Ammon's horn (tissue), 1 donor: ENCODE results near the gene MPND.
"Not testable (repeated sequence)": the region's sequence is repeated elsewhere in the genome, so short reads cannot be mapped to it uniquely, and the experiment has no call there.

Experiments
- DNase-seq: peaks from one replicate; pipeline ENCODE4 v3.0.0-alpha.2; 2016; ENCODE audit warnings: low spot score

MPND gene

GRCh38 chr19:4320419-4320818 lies 22.9 kb upstream of the MPND start:
- no peak for DNase-seq

DNA sequence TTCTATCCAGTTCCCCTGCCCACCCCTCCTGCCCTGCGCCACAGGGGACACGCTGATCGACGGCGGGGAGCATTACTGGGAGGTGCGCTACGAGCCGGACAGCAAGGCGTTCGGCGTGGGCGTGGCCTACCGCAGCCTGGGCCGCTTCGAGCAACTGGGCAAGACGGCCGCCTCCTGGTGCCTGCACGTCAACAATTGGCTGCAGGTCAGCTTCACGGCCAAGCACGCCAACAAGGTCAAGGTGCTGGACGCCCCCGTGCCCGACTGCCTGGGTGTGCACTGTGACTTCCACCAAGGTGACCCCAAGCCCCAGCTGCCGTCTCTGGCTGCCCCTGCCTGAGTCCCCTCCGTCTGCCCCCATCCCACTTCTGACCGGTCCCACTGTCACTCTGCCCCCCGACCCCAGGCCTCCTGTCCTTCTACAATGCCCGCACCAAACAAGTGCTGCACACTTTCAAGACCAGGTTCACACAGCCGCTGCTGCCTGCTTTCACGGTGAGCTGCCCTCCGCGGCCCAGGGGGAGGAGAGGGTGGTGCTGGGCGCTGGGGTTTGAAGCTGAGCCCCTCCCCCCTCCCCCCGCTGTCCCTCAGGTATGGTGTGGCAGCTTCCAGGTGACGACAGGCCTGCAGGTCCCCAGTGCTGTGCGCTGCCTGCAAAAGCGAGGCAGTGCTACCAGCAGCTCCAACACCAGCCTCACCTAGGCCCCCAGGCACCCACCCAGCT lies 20.3 kb upstream of the MPND start:
- DNase-seq, result no peak

- DNase-seq, result no peak
Observed at GRCh38 chr19:4323692-4324091, 19.7 kb upstream of the MPND start.

GRCh38 chr19:4324228-4324627 lies 19.1 kb upstream of the MPND start:
- no peak for DNase-seq

- DNase-seq, result no peak
Observed at GRCh38 chr19:4326215-4326836, 17.0 kb upstream of the MPND start.

DNA sequence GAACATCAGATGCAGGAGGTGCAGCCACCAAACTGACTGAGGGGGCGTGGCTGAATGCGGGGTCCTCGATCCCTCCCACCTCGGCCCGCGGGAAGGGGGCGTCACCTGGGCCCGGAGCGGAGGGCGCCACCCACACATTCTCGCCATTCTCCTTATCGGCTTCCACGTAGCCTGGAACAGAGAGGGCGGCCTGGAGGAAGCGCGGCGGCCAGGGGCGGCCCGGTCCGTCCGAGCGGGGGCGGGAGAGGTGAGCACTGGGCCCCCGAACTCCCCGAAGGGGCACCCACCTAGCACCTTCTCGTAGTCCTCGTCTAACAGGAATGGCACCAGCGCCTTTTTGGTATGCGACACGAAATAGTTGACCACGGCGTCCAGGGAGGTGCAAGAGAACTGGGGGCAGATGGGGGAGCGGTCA lies 16.5 kb upstream of the MPND start:
- DNase-seq, result no peak

GRCh38 chr19:4327252-4327876 lies 16.0 kb upstream of the MPND start:
- peak; percentile 72 for DNase-seq

DNA sequence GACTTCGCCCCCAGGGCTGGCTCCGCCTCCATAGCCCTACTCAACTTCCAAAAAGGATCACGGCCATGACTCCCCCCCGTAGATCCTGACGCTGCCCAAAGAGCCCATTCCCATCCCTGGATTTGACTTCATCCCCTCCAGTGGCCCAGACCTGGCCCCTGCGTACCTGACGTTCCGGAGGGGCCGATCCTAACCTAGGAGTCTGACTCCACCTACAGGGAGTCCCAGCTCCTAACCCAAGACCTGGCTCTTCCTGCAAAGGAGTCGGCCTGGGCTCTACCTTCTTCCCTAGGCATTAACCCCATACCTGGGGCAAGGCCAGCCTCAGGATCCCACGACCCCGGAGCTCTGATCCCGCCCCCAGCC lies 15.5 kb upstream of the MPND start:
- no peak for DNase-seq

GRCh38 chr19:4328243-4328990 lies 14.9 kb upstream of the MPND start:
- peak; percentile 98 for DNase-seq

GRCh38 chr19:4328991-4329681 lies 14.2 kb upstream of the MPND start:
- DNase-seq, result not testable (repeated sequence)

GRCh38 chr19:4329858-4330257 lies 13.5 kb upstream of the MPND start:
- DNase-seq, result no peak

DNA sequence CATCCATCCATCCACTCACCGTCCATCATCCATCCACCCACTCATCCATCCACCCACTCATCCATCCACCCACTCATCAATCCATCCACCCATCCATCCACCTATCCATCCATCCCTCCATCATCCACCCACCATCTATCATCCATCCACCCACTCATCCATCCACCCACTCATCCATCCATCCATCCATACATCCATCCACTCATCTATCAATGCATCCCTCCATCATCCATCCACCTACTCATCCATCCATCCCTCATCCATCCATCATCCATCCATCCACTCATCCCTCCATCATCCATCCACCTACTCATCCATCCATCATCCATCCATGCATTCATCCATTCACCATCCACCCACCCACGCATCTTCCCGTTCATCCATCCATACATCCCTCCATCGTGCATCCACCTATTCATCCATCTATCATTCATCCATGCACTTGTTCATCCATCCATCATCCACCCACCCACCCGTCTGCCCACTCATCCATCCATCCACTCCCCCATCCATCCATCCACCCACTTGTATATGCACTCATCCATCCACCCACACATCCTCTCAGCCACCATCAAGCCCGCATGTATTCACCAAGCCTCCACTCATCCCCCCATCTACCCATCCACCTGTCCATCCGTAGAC lies 8.3 kb upstream of the MPND start:
- DNase-seq, result no peak

DNA sequence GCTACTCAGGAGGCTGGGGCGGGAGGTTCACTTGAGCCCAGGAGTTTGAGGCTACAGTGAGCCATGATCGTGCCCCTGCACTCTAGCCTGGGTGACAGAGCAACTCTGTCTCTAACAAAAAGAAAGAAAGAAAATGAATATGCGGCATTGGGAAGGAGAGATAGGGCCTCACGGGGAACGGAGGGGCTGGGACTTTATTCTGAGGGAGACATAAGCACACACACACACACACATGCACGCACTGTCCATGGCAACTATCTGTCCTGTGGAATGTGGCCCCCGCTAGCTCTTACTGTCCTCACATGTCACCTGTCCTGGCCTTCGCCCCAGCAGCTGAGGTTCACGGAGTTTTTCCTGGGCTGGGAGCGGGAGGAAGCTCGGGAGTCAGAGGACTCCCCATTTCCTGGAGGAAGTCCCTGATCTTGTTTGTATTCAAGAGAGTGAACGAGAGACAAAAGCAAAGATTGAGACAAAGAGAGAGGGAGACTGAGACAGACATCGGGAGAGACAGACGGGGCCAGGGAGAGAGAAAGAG lies 5.4 kb upstream of the MPND start:
- DNase-seq, result no peak

DNA sequence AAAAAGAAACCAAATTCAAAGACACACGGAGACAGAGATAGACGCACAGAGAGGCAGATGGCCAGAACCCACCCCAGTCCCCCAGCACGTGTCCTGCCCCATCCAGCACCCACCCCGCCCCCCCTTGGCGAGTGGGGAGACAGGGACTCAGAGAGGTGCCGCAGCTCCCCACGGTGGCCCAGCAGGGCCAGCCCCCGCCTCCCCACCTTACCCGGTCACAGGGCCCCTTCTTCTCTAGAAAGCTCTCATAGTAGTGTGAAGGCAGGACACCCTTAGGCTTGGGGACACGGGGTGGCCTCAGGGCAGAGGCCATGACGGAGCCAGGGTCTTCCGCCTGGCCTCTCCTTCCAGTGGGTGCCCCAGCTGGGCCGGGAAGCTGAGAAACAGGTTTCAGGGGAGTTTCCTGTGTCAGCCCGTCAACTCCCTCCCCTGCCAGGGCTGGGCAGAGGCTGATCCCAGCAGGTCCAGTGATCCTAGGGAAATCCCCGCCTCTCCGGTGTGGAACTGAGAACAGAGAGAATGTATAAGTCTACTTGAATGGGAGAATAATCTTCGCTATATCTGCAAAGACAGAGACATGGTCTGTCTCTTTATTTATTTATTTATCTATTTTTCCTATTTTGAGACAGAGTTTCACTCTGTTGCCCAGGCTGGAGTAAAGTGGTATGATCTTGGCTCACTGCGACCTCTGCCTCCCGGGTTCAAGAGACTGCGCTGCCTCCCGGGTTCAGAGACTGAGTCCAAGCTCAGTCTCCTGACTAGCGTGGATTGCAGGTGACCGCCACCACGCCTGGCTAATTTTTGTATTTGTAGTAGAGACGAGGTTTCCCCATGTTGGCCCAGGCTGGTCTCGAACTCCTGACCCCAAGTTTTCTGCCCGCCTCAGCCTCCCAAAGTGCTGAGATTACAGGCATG lies 4.7 kb upstream of the MPND start, which contains the start of gene STAP2:
STAP2 (minus strand) TSS at position 387 of the 915 bp plus-strand sequence; CDS start at position 313, 74 bp downstream.
- no peak for DNase-seq

DNA sequence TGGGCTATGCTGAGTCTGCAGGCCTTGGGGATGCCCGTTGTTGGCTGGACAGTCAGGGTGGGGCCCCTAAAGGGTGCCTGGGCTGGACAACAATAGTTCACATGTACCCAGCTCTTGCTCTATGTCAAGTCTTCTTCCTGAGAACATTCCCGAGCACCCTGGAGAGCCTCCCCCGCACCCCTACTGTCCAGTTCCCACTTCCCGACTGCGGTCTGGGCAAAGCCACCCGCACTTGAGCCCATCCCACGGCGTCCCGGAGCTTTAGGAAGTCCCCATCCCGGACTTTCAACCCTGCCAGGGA lies 1.1 kb upstream of the MPND start:
- no peak for DNase-seq

DNA sequence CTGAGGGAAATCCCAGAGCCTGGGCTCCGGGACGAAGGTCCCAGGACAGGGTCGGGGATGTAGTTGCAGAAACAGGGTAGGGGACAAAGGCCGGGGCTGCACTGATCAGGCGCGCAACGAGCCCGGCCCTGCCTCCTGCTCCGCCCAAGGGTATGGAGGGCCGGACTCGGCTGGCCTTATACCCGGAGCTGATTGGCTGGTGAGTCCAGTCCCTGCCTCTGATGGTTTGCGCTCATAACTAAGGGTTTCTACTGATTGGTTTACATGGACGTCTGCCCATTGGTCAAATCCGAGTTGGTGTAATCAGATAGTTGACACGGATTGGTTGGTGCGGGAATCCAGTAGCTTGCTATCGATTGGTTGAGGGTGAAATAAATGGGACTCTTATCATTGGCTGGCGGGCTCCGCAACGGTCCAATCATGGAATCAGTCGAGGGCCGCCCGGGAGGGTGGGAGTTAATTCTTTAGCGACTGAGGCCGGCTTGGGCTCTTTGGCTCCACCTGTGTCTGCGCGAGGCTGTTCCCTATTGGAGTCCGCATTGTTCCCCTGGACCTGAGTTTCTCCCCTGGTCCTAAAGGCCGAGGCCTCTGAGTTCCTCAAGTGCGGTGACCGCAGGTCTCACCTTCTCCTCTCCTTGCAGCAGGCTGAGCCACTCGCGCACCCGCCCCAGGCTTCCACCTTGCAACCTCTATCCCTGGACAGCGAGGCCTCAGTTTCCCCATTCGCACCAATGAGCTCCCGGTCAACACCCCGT lies 570 bp upstream of the MPND start:
- DNase-seq, result peak; percentile 100

- DNase-seq, result no peak
Observed at GRCh38 chr19:4345342-4346019, 2.1 kb downstream of the MPND start.

DNA sequence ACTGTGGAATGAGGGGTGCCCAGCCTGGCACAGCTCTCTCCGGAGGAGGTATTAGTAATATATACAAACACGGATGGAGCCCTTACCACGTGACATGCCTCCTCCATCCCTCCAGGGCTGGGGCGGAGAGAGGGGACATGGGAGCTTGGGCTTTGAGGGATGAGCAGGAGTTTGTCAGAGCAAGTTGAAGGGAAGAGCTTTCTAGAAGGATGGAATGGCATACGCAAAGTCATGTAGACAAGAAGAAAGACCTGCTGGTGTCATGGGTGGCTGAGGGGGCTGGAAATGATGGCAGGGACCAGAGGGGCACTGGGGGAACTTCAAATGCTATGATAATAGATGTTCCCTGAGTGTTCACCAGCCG lies 2.6 kb downstream of the MPND start:
- no peak for DNase-seq

GRCh38 chr19:4347521-4347920 lies 4.2 kb downstream of the MPND start:
- DNase-seq, result no peak
